Pancreas (tissue), 10 donors: Measurements from ENCODE around the gene GATB. TPM values are rescaled to one million over a fixed set of nuclear protein-coding genes. Genes with fewer than 3 reads are reported as not detected.
"Not testable (repeated sequence)": the region's sequence is repeated elsewhere in the genome, so short reads cannot be mapped to it uniquely, and the experiment has no call there.

Experiments
- ATAC-seq, 4 donors: fragments of 200-7000 bp; cut with Tn5 transposase; one replicate each; pipeline versions ENCODE4 v1.8.0 to v1.9.1; 2020; ENCODE audit warnings: mild to moderate bottlenecking in 4 of 4, moderate library complexity in 4 of 4
- DNase-seq, 6 donors: peaks; one replicate each; pipeline ENCODE4 v3.0.0-alpha.2; 2020
- FAIRE-seq: peaks from 2 replicates; lab custom pipeline; 2012; peaks lifted over from hg19 to GRCh38; lab: Jason Lieb, UNC
- H3K27ac ChIP-seq, 4 donors: fragments of 200-600 bp; sonication (generic); 1 replicate in 3 of 4; 2 replicates in 1 of 4; pipeline versions ENCODE4 v1.5.0 to v1.8.0; 2020
- H3K27me3 ChIP-seq, 4 donors: fragments of 200-600 bp; one replicate each; pipeline ENCODE4 v1.8.0; 2021
- H3K36me3 ChIP-seq, 3 donors: fragments of 200-600 bp; sonication (generic) in 1 of 3; one replicate each; pipeline versions ENCODE4 v1.5.0 to v1.8.0; 2020 to 2021
- H3K4me1 ChIP-seq, 3 donors: fragments of 200-600 bp; one replicate each; pipeline ENCODE4 v1.8.0; 2021
- H3K4me3 ChIP-seq, 4 donors: fragments of 200-600 bp; sonication (generic) in 2 of 4; one replicate each; pipeline versions ENCODE4 v1.5.0 to v1.8.0; 2020 to 2021
- H3K9me3 ChIP-seq, 4 donors: fragments of 200-600 bp; one replicate each; pipeline ENCODE4 v1.8.0; 2021
- WGBS, 2 donors: extraction: QIAGEN DNeasy Blood & Tissue Kit; methylation state at CpG; one replicate each; pipeline ENCODE4 v1.1.7; 2013; 5-methylcytosine and 5-hydroxymethylcytosine counted together
- intact Hi-C, 3 donors: fragments of 100-400 bp; cut with DNase I; formaldehyde crosslinking; loops; one replicate each; pipeline versions ENCODE4 v1.11.1 to v1.14.2; 2022
- polyA plus RNA-seq, 2 donors: library from polyadenylated mRNA; stranded (reverse); fragments of 200-250 nt; gene quantifications; one replicate each; pipeline ENCODE4 v1.2.3, GENCODE V29; 2013
- total RNA-seq, 6 donors: library from RNA; stranded (reverse); fragmentation: NEBNext Ultra II Directional in 4 of 6; extraction: Animal tissue kit (Norgen Biotek cat#: 25700) in 4 of 6; gene quantifications; one replicate each; pipeline versions ENCODE4 v1.2.1 to v1.2.4, GENCODE V29; 2021 to 2023
- TF ChIP-seq, protein P1 (sequence below), 4 donors: fragments of 200-600 bp; sonication (generic) in 3 of 4; IDR thresholded peaks; one replicate each; pipeline versions ENCODE4 v1.5.0 to v1.8.0; 2021; ENCODE audit warnings: antibody characterized with exemption in 4 of 4
- donor health status: healthy with polysubstance abuse.
- donor health status: DM: no; HTN: no; CAD: no; lungs with moderate emphysema.
- donor health status: DM: no; HTN: no; CAD: no.
- donor health status: control.
- donor health status: control.
- donor health status: Bipolar disorder and iron deficiency.
- donor health status: DM: yes; HTN: yes; CAD: no.
- donor health status: DM: no; HTN: no; CAD: no.
- donor health status: DM: no; HTN: no; CAD: no.
- donor health status: DM: yes; HTN: yes; CAD: no.

The GATB gene
- total and polyA plus RNA-seq, 8 donors, result 1.8 to 10.0 (median 6.5) TPM

DNA sequence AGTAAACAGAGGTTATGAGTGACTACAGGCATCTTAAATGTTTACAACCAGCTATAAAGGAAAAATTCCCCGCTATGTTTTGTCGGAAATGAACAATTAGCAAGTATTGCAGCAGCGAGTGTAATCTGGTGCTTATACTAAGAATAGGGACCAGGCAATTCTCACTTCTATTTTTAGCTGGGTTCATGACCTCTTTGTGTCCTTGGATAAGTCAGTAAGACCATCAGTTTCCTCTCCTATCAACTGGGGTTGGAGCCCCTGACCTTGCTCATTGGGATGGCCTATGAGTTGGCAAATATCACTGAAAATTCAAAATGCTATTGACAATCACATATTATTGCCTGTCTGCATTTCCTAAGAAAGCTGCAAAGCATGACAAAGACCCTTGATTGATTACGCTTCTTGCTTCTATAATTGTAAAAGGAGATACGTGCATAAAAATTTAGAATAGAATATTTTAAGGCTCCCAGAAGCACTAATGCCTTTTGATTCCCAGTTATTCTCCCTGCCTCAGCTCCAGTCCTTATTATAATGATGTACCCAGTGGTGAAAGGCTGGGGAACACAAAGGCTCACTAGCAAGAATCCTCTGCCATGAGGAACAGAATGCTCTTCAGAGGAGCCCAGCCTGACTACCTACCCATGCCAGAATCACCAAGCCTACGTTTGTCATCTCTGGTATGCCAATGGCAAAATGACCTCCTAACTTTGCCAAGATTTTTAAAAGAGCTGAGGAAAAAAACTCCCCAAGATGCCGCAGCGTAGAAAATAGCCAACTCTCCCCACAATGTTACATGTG lies 21.9 kb downstream of the GATB start:
- WGBS, 2 donors, result 90 to 93% methylated on average over 8 of the region's 8 CpGs
- H3K27me3 ChIP-seq, result no peaks in the 10 kb centered on the region
- DNase-seq, result no peak
- H3K36me3 ChIP-seq, result no peaks in the 10 kb centered on the region
- no peak overlapping the region for H3K4me3 ChIP-seq
- no peak for ATAC-seq
- TF ChIP-seq, protein P1, sequence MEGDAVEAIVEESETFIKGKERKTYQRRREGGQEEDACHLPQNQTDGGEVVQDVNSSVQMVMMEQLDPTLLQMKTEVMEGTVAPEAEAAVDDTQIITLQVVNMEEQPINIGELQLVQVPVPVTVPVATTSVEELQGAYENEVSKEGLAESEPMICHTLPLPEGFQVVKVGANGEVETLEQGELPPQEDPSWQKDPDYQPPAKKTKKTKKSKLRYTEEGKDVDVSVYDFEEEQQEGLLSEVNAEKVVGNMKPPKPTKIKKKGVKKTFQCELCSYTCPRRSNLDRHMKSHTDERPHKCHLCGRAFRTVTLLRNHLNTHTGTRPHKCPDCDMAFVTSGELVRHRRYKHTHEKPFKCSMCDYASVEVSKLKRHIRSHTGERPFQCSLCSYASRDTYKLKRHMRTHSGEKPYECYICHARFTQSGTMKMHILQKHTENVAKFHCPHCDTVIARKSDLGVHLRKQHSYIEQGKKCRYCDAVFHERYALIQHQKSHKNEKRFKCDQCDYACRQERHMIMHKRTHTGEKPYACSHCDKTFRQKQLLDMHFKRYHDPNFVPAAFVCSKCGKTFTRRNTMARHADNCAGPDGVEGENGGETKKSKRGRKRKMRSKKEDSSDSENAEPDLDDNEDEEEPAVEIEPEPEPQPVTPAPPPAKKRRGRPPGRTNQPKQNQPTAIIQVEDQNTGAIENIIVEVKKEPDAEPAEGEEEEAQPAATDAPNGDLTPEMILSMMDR (IDR thresholded peaks at IDR 0.05), result no peak
- H3K27ac ChIP-seq, result no peak overlapping the region
- intact Hi-C loops, result no loop called here
- FAIRE-seq, result no peak
- H3K9me3 ChIP-seq, result no peaks in the 10 kb centered on the region
- no peaks in the 10 kb centered on the region for H3K4me1 ChIP-seq

DNA sequence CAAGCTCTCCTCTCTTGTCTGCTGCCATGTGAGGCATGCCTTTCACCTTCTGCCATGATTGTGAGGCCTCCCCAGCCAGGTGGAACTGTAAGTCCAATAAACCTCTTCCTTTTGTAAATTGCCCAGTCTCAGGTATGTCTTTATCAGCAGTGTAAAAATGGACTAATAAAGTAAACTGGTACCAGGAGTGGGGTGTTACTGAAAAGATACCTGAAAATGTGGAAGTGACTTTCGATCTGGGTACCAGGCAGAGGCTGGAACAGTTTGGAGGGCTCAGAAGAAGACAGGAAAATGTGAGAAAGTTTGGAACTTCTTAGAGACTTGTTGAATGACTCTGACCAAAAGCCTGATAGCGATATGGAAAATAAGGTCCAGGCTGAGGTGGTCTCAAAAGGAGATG lies 24.0 kb downstream of the GATB start:
- H3K4me1 ChIP-seq, DNase-seq, H3K4me3 ChIP-seq, H3K27ac ChIP-seq, intact Hi-C loops, H3K27me3 ChIP-seq, H3K36me3 ChIP-seq, FAIRE-seq, H3K9me3 ChIP-seq, ATAC-seq: not testable (repeated sequence)
- WGBS, 2 donors, result 95 to 99% methylated on average over 2 of the region's 2 CpGs

DNA sequence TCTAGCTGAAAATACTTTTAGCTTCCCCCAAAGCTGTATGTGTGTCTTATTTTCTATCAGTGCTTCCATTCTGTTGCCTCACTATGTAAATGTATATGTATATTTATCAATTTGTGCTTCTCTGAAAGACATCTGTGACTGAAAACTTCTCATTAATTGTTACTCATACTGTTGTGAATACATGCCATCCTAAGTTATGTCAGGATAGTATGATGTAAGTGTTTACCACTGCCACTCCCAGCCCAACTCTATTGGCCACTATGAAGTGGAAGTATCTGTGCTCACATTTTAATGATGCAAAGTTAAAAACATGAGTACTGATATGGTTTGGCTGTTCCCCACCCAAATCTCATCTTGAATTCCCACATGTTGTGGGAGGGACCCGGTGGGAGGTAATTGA lies 24.4 kb downstream of the GATB start:
- Histone ChIP-seq H3K9me3 (no peaks in the 10 kb centered on the region), H3K4me1 (no peaks in the 10 kb centered on the region), H3K27me3 (no peaks in the 10 kb centered on the region), H3K36me3 (no peaks in the 10 kb centered on the region), H3K27ac (no peak overlapping the region), H3K4me3 (no peak overlapping the region)
- ATAC-seq (no peak), FAIRE-seq (no peak), DNase-seq (no peak)
- intact Hi-C loops, result no loop called here
- TF ChIP-seq, protein P1 (IDR thresholded peaks at IDR 0.05), result no peak
- WGBS, 2 donors, result 97 to 100% methylated on average over 1 of the region's 1 CpG

DNA sequence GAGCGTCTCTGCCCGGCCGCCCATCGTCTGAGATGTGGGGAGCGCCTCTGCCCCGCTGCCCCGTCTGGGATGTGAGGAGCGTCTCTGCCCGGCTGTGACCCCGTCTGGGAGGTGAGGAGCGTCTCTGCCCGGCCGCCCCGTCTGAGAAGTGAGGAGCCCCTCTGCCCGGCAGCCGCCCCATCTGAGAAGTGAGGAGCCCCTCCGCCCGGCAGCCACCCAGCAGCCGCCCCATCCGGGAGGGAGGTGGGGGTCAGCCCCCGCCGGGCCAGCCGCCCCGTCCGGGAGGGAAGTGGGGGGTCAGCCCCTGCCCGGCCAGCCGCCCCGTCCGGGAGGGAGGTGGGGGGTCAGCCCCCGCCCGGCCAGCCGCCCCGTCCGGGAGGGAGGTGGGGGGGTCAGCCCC lies 29.1 kb downstream of the GATB start:
- H3K9me3 ChIP-seq, H3K4me1 ChIP-seq, DNase-seq, ATAC-seq, intact Hi-C loops, H3K36me3 ChIP-seq, H3K4me3 ChIP-seq, FAIRE-seq, H3K27me3 ChIP-seq, H3K27ac ChIP-seq: not testable (repeated sequence)
- 87 to 97% methylated on average over 18 to 34 of the region's 34 CpGs for WGBS, 2 donors

DNA sequence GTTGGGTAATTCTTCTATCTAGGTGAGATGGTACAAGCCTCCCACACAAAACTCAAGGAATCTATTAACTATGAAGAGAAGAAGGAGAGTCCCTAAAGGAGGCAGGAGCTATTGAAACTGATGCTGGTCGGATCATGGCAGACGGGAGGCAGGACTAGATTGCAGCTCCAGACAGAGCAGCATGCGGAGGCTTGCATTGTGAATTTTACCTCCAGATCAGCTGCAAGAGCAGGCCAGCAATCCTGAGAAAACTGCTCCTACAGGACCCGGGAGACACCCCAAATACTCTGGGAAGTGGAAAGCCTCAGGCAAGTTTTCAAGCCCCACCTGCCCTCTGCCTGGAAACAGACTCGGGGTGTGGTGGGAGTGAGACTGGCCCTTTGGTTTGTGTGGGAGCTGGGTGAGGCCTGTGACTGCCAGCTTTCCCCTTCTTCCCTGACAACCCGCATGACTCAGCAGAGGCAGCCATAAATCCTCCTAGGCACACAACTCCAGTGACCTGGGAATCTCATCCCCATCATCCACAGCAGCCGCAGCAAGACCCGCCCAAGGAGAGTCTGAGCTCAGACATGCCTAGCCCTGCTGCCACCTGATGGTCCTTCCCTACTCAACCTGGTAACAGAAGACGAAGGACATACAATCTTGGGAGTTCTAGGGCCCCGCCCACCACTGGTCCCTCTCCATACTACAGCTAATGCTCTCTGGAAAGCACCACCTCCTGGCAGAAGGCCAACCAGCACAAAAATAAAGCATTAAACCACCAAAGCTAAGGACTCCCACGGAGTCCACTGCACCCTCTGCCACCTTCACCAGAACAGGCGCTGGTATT lies 30.9 kb downstream of the GATB start:
- DNase-seq (no peak), ATAC-seq (no peak), FAIRE-seq (no peak)
- Histone ChIP-seq H3K36me3 (no peaks in the 10 kb centered on the region), H3K4me1 (no peaks in the 10 kb centered on the region), H3K4me3 (no peak overlapping the region), H3K9me3 (no peaks in the 10 kb centered on the region), H3K27ac (no peak overlapping the region), H3K27me3 (no peaks in the 10 kb centered on the region)
- 93 to 94% methylated on average over 12 of the region's 12 CpGs for WGBS, 2 donors
- intact Hi-C loops, result no loop called here
- TF ChIP-seq, protein P1 (IDR thresholded peaks at IDR 0.05), result no peak
